Progenitor cell of endocrine pancreas (in vitro differentiated cells): ENCODE results near the gene SNED1. TPM values are rescaled to one million over a fixed set of nuclear protein-coding genes. Genes with fewer than 3 reads are reported as not detected.

Experiments used
- DNase-seq: peaks from one replicate; pipeline ENCODE4 v3.0.0; 2021; ENCODE audit warnings: low spot score; ENCODE audit not compliant: unreplicated experiment
- H3K27ac Mint-ChIP-seq: 2 replicates; pipeline ENCODE4 v1.8.0; 2021; ENCODE audit warnings: mild to moderate bottlenecking, moderate library complexity, mixed read lengths
- H3K27me3 Mint-ChIP-seq: 2 replicates; pipeline ENCODE4 v1.8.0; 2021; ENCODE audit warnings: mixed read lengths
- H3K36me3 Mint-ChIP-seq: 2 replicates; pipeline ENCODE4 v1.8.0; 2022; ENCODE audit warnings: mixed read lengths; ENCODE audit not compliant: insufficient read depth
- H3K4me1 Mint-ChIP-seq: 2 replicates; pipeline ENCODE4 v1.8.0; 2021; ENCODE audit warnings: low read depth, mixed read lengths
- H3K4me3 Mint-ChIP-seq: 2 replicates; pipeline ENCODE4 v1.8.0; 2021; ENCODE audit warnings: low read depth, mild to moderate bottlenecking, moderate library complexity, mixed read lengths
- H3K9me3 Mint-ChIP-seq: 2 replicates; pipeline ENCODE4 v1.8.0; 2021; ENCODE audit warnings: low read depth, mixed read lengths
- total RNA-seq: library from RNA; stranded (reverse); gene quantifications from 2 replicates; pipeline ENCODE4 v1.2.1, GENCODE V29; 2021
- TF ChIP-seq, protein P1 (sequence below): fragments of 200-600 bp; sonication (generic); IDR thresholded peaks from one replicate; pipeline ENCODE4 v1.5.0; 2021; ENCODE audit warnings: antibody characterized with exemption, mild to moderate bottlenecking; ENCODE audit not compliant: unreplicated experiment

The SNED1 gene
- total RNA-seq, 1 donor from 2014 or later, result 2.2 TPM

DNA sequence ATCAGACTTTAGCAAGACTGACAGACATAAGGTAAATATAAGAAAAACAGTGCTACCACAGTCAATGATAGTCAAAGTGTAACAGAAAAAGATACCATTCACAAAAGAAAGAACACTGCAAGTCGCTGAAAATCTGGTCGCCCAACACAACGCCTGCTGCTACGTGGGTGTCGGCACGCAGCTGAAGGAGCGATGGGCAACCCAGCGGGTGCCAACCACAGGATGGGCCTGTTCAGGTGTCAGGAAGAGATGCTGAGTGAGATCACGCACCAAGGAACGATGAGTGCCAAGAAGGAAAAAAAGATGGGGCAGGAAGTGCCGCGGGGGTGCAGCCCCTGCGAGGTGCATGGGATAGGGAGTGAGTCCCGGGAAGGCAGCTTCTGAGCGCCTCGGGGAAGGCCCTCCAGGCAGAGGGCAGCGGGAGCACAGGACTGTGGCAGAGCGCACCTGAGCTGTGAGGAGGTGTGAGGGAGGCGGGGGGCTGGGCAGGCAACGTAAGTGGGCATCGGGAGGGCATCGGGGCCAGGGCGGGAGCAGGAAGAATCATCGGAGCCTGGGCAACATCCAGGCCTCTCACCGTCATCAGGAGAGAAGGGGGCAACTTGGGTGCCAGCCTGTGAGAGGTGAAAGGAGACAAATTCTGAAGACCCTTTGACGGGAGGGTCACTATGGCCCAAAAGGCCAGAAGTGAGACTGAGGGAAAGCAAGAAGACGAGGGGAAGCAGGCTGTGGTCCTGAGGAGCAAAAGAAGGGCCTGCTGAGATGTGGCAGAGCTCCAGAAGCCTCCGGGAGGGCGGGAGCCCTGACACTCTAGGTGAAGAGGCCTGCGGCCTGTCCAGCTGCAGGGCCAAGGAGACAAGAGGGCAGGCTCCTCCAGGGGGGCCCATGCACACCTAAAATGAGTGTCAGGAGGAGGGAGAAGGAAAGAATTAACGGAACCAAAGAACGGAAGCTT lies 118.5 kb downstream of the SNED1 start:
- Mint-ChIP-seq H3K27me3 (no peaks in the 10 kb centered on the region), H3K9me3 (no peaks in the 10 kb centered on the region), H3K4me3 (no peak overlapping the region), H3K27ac (peak overlapping the region; percentile 66), H3K4me1 (no peaks in the 10 kb centered on the region), H3K36me3 (peaks cover 18% of the 10 kb centered on the region)
- TF ChIP-seq, protein P1, sequence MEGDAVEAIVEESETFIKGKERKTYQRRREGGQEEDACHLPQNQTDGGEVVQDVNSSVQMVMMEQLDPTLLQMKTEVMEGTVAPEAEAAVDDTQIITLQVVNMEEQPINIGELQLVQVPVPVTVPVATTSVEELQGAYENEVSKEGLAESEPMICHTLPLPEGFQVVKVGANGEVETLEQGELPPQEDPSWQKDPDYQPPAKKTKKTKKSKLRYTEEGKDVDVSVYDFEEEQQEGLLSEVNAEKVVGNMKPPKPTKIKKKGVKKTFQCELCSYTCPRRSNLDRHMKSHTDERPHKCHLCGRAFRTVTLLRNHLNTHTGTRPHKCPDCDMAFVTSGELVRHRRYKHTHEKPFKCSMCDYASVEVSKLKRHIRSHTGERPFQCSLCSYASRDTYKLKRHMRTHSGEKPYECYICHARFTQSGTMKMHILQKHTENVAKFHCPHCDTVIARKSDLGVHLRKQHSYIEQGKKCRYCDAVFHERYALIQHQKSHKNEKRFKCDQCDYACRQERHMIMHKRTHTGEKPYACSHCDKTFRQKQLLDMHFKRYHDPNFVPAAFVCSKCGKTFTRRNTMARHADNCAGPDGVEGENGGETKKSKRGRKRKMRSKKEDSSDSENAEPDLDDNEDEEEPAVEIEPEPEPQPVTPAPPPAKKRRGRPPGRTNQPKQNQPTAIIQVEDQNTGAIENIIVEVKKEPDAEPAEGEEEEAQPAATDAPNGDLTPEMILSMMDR, result no peak
- DNase-seq, result no peak

DNA sequence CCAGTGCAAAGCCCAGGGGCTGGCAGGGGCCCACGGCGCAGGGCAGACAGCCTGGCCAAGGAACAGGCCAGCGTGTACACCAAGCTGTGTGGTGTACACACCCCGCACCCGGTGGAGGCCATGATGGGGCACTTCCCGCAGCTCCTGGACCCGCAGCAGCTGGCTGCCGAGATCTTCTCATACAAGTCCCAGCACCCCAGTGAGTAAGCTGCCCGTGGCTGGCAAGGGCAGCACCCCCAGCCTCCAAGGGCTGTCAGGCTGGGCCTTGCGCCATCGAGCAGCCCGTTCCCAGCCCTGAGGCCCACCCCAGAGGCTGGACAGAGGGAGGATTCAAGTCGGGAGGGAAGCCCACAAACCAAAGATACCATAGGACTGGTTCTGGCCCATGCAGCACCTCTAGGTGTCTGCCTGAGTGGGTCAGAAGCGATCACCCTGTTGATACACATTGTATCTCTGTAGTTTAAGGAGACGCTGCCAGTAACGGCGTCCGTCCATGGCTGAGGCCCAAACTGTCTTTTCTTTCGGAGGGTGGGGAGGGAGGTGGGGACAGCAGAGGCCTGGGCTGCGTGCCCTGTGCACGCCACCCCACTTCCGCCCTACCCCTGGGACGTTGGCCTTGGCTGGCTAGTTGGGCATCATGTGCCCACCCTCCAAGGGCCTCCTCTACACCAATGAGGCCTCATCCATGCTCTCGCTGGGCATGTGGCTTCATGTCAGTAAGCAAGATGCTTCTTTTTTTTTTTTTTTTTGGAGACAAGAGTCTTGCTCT lies 120.5 kb downstream of the SNED1 start:
- H3K4me3 Mint-ChIP-seq, result no peak overlapping the region
- no peaks in the 10 kb centered on the region for H3K27me3 Mint-ChIP-seq

DNA sequence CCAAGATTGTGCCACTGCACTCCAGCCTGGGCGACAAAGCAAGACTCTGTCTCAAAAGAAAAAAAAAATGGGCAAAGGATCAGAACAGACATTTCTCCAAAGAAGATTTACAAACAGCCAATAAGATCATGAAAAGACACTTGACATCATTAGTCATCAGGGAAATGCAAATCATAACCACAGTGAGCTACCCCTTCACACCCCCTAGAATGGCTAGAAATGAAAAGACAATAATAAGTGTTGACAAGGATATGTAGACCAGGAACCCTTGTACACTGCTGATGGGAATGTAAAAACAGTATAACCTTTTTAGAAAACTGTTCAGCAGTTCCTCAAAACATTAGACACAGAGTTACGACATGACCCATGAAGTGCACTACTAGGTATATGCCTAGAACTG lies 122.0 kb downstream of the SNED1 start:
- Mint-ChIP-seq H3K4me1 (no peaks in the 10 kb centered on the region), H3K27me3 (no peaks in the 10 kb centered on the region), H3K27ac (no peak overlapping the region), H3K4me3 (no peak overlapping the region), H3K36me3 (peaks cover 16% of the 10 kb centered on the region), H3K9me3 (no peaks in the 10 kb centered on the region)
- DNase-seq, result no peak
- TF ChIP-seq, protein P1, result no peak

More for the DNA sequence above, 120.5 kb downstream of the SNED1 start:
- DNase-seq, result no peak
- Mint-ChIP-seq H3K27ac (no peak overlapping the region), H3K9me3 (no peaks in the 10 kb centered on the region), H3K4me1 (no peaks in the 10 kb centered on the region), H3K36me3 (peaks cover 18% of the 10 kb centered on the region)
- TF ChIP-seq, protein P1, result no peak

DNA sequence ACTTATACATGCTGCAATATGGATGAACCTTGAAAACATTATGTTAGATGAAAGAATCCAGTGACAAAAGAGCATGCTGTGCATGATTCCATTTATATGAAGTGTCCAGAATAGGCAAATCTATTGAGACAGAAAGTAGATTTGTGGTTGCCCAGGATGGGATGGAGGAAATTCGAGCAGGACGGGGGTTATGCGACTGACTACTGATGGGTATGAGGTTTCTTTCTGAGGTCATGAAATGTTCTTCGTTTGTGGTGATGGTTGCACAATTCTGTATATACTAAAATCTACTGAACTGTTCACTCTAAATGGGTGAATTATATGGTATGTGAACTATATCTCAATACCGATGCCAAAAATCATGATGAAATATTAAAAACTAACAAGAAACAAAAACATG lies 122.6 kb downstream of the SNED1 start:
- TF ChIP-seq, protein P1, result no peak
- H3K9me3 Mint-ChIP-seq, result no peaks in the 10 kb centered on the region
- no peak overlapping the region for H3K4me3 Mint-ChIP-seq
- no peaks in the 10 kb centered on the region for H3K27me3 Mint-ChIP-seq
- no peak overlapping the region for H3K27ac Mint-ChIP-seq
- DNase-seq, result no peak
- H3K4me1 Mint-ChIP-seq, result no peaks in the 10 kb centered on the region
- H3K36me3 Mint-ChIP-seq, result peaks cover 16% of the 10 kb centered on the region

DNA sequence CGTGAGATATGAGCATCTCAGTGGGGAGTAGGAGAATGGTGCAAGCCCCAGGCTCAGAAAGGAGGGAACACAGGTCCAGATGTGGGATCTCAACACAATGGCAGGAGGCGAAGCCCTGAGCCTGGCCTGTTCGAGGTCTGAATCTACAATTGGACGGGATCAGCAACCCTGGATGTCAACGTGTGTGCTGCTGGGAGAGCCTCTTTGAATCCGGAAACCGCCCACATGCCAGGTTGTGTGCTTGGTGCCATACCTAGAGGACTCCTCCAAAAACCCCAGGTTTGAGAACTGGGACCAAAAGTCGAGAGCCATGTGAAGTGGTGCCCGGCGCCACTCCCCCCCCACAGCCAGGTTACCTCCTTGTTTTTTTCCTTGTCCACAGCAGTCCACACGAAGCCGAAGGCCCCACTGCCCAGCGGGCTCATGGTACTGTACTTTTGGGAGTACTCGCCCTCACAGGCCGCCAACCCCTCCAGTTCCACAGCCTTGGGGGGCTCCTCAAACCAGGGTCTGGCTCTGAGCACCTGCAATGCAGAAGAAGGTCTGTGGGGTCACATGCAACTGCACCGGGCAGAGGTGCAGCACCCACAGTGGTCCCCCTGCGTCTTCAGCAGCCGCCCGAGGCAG lies 124.1 kb downstream of the SNED1 start:
- H3K4me1 Mint-ChIP-seq, result no peaks in the 10 kb centered on the region
- peaks cover 11% of the 10 kb centered on the region for H3K36me3 Mint-ChIP-seq
- H3K4me3 Mint-ChIP-seq, result no peak overlapping the region
- no peaks in the 10 kb centered on the region for H3K27me3 Mint-ChIP-seq
- no peaks in the 10 kb centered on the region for H3K9me3 Mint-ChIP-seq
- no peak overlapping the region for H3K27ac Mint-ChIP-seq
- TF ChIP-seq, protein P1, result no peak
- DNase-seq, result no peak
